BE2C (cell line): ENCODE results near the gene MAP4.
"Not testable (repeated sequence)": the region's sequence is repeated elsewhere in the genome, so short reads cannot be mapped to it uniquely, and the experiment has no call there.

Source experiments
- DNase-seq: peaks from one replicate; pipeline ENCODE4 v3.0.0-alpha.2; 2020
- H3K27me3 ChIP-seq: fragments of 250-450 bp; sonication (Bioruptor Pico); 2 replicates; pipeline ENCODE4 v1.5.1; 2020; ENCODE audit warnings: mild to moderate bottlenecking
- H3K36me3 ChIP-seq: fragments of 250-450 bp; sonication (Bioruptor Pico); 2 replicates; pipeline ENCODE4 v1.5.1; 2020; ENCODE audit warnings: mild to moderate bottlenecking
- H3K4me1 ChIP-seq: fragments of 250-450 bp; sonication (Bioruptor Pico); 2 replicates; pipeline ENCODE4 v1.5.1; 2020
- H3K4me3 ChIP-seq: 2 replicates; pipeline ENCODE4 v1.5.1; 2011; ENCODE audit warnings: low read depth, low read length
- H3K9me3 ChIP-seq: fragments of 250-450 bp; sonication (Bioruptor Pico); 2 replicates; pipeline ENCODE4 v1.5.1; 2020
- CTCF ChIP-seq: IDR thresholded peaks from 2 replicates; pipeline ENCODE4 v1.5.1; 2012; ENCODE audit warnings: mild to moderate bottlenecking, low read depth, low read length

The MAP4 gene

GRCh38 chr3:47890828-47891612, 125.2 kb downstream of the MAP4 start:
- Histone ChIP-seq H3K27me3 (no peaks in the 10 kb centered on the region), H3K4me3 (no peak overlapping the region), H3K36me3 (no peaks in the 10 kb centered on the region), H3K4me1 (no peaks in the 10 kb centered on the region), H3K9me3 (no peaks in the 10 kb centered on the region)
- DNase-seq: no peak
- TF ChIP-seq CTCF: no peak

- Histone ChIP-seq H3K4me1 (no peaks in the 10 kb centered on the region), H3K4me3 (no peak overlapping the region), H3K27me3 (no peaks in the 10 kb centered on the region), H3K36me3 (no peaks in the 10 kb centered on the region), H3K9me3 (no peaks in the 10 kb centered on the region)
- TF ChIP-seq CTCF: no peak
- DNase-seq: no peak
These were observed 125.9 kb downstream of the MAP4 start for GRCh38 chr3:47890126-47890827.

- Histone ChIP-seq H3K4me3 (no peak overlapping the region), H3K27me3 (no peaks in the 10 kb centered on the region), H3K4me1 (no peaks in the 10 kb centered on the region), H3K9me3 (no peaks in the 10 kb centered on the region), H3K36me3 (no peaks in the 10 kb centered on the region)
- TF ChIP-seq CTCF: no peak
- DNase-seq: no peak
These were observed 127.0 kb downstream of the MAP4 start for GRCh38 chr3:47888986-47889757.

GRCh38 chr3:47887991-47888390, 128.2 kb downstream of the MAP4 start:
- not testable (repeated sequence) for H3K9me3 ChIP-seq, H3K4me1 ChIP-seq

GRCh38 chr3:47885168-47885567, 131.0 kb downstream of the MAP4 start:
- TF ChIP-seq CTCF: no peak
- Histone ChIP-seq H3K36me3 (no peaks in the 10 kb centered on the region), H3K4me3 (no peak overlapping the region), H3K4me1 (no peaks in the 10 kb centered on the region), H3K27me3 (no peaks in the 10 kb centered on the region), H3K9me3 (no peaks in the 10 kb centered on the region)
- DNase-seq: no peak

More at GRCh38 chr3:47887991-47888390, 128.2 kb downstream of the MAP4 start:
- H3K4me3 ChIP-seq, H3K36me3 ChIP-seq, H3K27me3 ChIP-seq, DNase-seq: not testable (repeated sequence)

GRCh38 chr3:47884603-47885002, 131.6 kb downstream of the MAP4 start:
- H3K4me3 ChIP-seq: no peak overlapping the region
- no peaks in the 10 kb centered on the region for H3K4me1 ChIP-seq
- H3K36me3 ChIP-seq: no peaks in the 10 kb centered on the region
- TF ChIP-seq CTCF: no peak
- H3K9me3 ChIP-seq: no peaks in the 10 kb centered on the region
- DNase-seq: no peak
- no peaks in the 10 kb centered on the region for H3K27me3 ChIP-seq
